Measurements from ENCODE around the gene PTPN22. TPM values are rescaled to one million over a fixed set of nuclear protein-coding genes. Genes with fewer than 3 reads are reported as not detected.

PTPN22 gene
- total and polyA plus RNA-seq, 9 of the 15 experiments (the other 6 are each of a cell fraction or from before 2014, with no cell fraction given), result 0.45 to 4.6 (median 1.1) TPM

DNA sequence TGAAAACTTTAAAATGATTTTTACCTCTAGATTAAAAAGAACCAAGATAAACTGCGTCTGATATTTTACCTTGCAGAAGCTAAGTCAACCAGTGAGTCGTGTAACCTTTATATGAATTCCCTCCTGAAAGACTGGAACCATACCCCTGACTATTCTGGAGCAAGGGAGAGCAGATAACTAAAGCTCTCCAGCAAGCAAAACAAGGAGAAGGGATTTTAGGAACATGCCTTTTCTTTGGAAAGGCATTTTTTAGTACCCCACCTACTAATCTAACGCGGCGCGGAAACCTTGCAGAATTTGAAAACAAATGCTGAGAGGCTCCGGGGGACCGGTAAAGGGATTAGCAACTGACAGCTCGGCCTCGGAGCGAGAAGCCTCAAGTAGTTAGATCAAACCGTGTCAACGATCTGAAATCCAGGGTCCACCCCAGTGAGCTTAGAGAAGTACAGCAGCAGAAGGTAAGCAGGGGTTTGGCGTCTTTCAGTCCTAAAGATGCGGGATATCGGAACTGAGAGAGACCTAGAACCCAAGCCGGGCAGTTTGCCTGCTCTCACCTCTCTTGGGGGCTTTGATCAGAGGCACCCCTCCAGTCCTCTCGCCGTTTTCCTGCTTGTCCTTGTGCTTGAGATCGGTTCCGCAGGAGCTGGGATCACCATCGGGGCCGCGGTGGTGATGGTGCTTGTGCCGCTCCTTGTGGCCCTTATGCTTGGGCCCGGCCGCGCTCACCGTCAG lies 60.2 kb downstream of the PTPN22 start (continued):
- TF ChIP-seq U2AF1 (optimal IDR thresholded peaks at IDR 0.05; ENCODE audit: low read depth, low read length) (no peak), CREM (IDR thresholded peaks at IDR 0.05; ENCODE audit: low read depth) (no peak), TARDBP (IDR thresholded peaks at IDR 0.05) (no peak), FOXA3 (CRISPR knock-in tag; conservative IDR thresholded peaks at IDR 0.05 in 1 of 2, IDR thresholded peaks at IDR 0.05 in 1 of 2) (no peak), ZNF696 (CRISPR knock-in tag; conservative IDR thresholded peaks at IDR 0.05) (no peak), ZNF232 (CRISPR knock-in tag; IDR thresholded peaks at IDR 0.05) (peak; percentile 79; the same call in 1 of the 2 replicates), RBBP5 (IDR thresholded peaks at IDR 0.05; ENCODE audit: borderline replicate concordance, insufficient read depth, low read length, poor library complexity, severe bottlenecking) (peak; percentile 98)
- TF ChIP-seq, protein P1, sequence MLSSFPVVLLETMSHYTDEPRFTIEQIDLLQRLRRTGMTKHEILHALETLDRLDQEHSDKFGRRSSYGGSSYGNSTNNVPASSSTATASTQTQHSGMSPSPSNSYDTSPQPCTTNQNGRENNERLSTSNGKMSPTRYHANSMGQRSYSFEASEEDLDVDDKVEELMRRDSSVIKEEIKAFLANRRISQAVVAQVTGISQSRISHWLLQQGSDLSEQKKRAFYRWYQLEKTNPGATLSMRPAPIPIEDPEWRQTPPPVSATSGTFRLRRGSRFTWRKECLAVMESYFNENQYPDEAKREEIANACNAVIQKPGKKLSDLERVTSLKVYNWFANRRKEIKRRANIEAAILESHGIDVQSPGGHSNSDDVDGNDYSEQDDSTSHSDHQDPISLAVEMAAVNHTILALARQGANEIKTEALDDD (IDR thresholded peaks at IDR 0.05), result peak; percentile 72
- TF ChIP-seq, protein P2, sequence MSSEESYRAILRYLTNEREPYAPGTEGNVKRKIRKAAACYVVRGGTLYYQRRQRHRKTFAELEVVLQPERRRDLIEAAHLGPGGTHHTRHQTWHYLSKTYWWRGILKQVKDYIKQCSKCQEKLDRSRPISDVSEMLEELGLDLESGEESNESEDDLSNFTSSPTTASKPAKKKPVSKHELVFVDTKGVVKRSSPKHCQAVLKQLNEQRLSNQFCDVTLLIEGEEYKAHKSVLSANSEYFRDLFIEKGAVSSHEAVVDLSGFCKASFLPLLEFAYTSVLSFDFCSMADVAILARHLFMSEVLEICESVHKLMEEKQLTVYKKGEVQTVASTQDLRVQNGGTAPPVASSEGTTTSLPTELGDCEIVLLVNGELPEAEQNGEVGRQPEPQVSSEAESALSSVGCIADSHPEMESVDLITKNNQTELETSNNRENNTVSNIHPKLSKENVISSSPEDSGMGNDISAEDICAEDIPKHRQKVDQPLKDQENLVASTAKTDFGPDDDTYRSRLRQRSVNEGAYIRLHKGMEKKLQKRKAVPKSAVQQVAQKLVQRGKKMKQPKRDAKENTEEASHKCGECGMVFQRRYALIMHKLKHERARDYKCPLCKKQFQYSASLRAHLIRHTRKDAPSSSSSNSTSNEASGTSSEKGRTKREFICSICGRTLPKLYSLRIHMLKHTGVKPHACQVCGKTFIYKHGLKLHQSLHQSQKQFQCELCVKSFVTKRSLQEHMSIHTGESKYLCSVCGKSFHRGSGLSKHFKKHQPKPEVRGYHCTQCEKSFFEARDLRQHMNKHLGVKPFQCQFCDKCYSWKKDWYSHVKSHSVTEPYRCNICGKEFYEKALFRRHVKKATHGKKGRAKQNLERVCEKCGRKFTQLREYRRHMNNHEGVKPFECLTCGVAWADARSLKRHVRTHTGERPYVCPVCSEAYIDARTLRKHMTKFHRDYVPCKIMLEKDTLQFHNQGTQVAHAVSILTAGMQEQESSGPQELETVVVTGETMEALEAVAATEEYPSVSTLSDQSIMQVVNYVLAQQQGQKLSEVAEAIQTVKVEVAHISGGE (CRISPR knock-in tag; IDR thresholded peaks at IDR 0.05), result peak in 1 of 3 experiments; percentile 32; a peak in 1 of 6 replicates

Measured in K562 (cell line).